HepG2 (cell line): ENCODE data around the gene DDO. TPM values are rescaled to one million over a fixed set of nuclear protein-coding genes. Genes with fewer than 3 reads are reported as not detected.

Experiments used
- ATF2 ChIP-seq: sonication (generic); formaldehyde crosslinking; IDR thresholded peaks from 2 replicates; pipeline ENCODE4 v1.4.0; 2020; ENCODE audit warnings: missing genetic modification reagents
- CAMTA2 ChIP-seq: sonication (generic); formaldehyde crosslinking; IDR thresholded peaks from 2 replicates; pipeline ENCODE4 v1.4.0; 2020; ENCODE audit warnings: mild to moderate bottlenecking, missing genetic modification reagents, borderline replicate concordance
- CBX2 ChIP-seq, 2 experiments: fragments of 200-600 bp in 1 of 2; sonication (generic); formaldehyde crosslinking in 1 of 2; IDR thresholded peaks; 2 replicates each; pipeline versions ENCODE4 v1.7.0 to v1.8.1; 2018 to 2022; ENCODE audit warnings: low read depth in 2 of 2, low read length in 1 of 2, mild to moderate bottlenecking in 1 of 2, missing genetic modification reagents in 1 of 2
- DNMT1 ChIP-seq: sonication (generic); formaldehyde crosslinking; IDR thresholded peaks from 2 replicates; pipeline ENCODE4 v1.5.1; 2020; ENCODE audit warnings: mild to moderate bottlenecking, missing genetic modification reagents
- FOXA3 ChIP-seq: IDR thresholded peaks from 2 replicates; pipeline ENCODE4 v1.6.1; 2016; ENCODE audit warnings: missing genetic modification reagents, missing compliant biosample characterization
- FOXC1 ChIP-seq: sonication (generic); formaldehyde crosslinking; IDR thresholded peaks from 2 replicates; pipeline ENCODE4 v1.8.0; 2022; ENCODE audit warnings: mild to moderate bottlenecking, missing genetic modification reagents, borderline replicate concordance
- FOXK2 ChIP-seq: fragments of 450-650 bp; IDR thresholded peaks from 2 replicates; pipeline ENCODE4 v1.6.1; 2016
- GMEB2 ChIP-seq: IDR thresholded peaks from 2 replicates; pipeline ENCODE4 v1.6.1; 2016; ENCODE audit warnings: missing biosample characterization, missing genetic modification reagents, low read depth
- MTF2 ChIP-seq: sonication (generic); formaldehyde crosslinking; IDR thresholded peaks from 2 replicates; pipeline ENCODE4 v1.5.0; 2020; ENCODE audit warnings: missing genetic modification reagents, borderline replicate concordance
- NCOA1 ChIP-seq: sonication (generic); formaldehyde crosslinking; IDR thresholded peaks from 2 replicates; pipeline ENCODE4 v1.9.0; 2021; ENCODE audit warnings: missing genetic modification reagents
- PPARG ChIP-seq: conservative IDR thresholded peaks from 2 replicates; pipeline ENCODE4 v1.6.1; 2016; ENCODE audit warnings: missing biosample characterization, missing genetic modification reagents
- SETDB1 ChIP-seq: sonication (generic); formaldehyde crosslinking; IDR thresholded peaks from 2 replicates; pipeline ENCODE4 v1.5.1; 2020; ENCODE audit warnings: missing genetic modification reagents, mild to moderate bottlenecking, borderline replicate concordance
- SRSF4 ChIP-seq: fragments of 200-400 bp; formaldehyde crosslinking; IDR thresholded peaks from one replicate; pipeline ENCODE4 v1.6.1; 2018; ENCODE audit warnings: mild to moderate bottlenecking, low read depth, low read length, moderate library complexity; ENCODE audit not compliant: poor library complexity, severe bottlenecking
- TAF1 ChIP-seq: sonication (generic); formaldehyde crosslinking; IDR thresholded peaks from 2 replicates; pipeline ENCODE4 v1.4.0; 2020; ENCODE audit warnings: missing genetic modification reagents
- TBX3 ChIP-seq: fragments of 450-650 bp; IDR thresholded peaks from 2 replicates; pipeline ENCODE4 v1.6.1; 2017; ENCODE audit warnings: antibody characterized with exemption, mild to moderate bottlenecking, inconsistent platforms, borderline replicate concordance
- TERF1 ChIP-seq: sonication (generic); formaldehyde crosslinking; IDR thresholded peaks from 2 replicates; pipeline ENCODE4 v1.8.0; 2022; ENCODE audit warnings: mild to moderate bottlenecking, missing genetic modification reagents, moderate library complexity
- ZFP36L2 ChIP-seq: sonication (generic); formaldehyde crosslinking; IDR thresholded peaks from 2 replicates; pipeline ENCODE4 v1.4.0; 2020; ENCODE audit warnings: missing genetic modification reagents
- ZFP41 ChIP-seq: sonication (generic); formaldehyde crosslinking; IDR thresholded peaks from 2 replicates; pipeline ENCODE4 v1.4.0; 2020; ENCODE audit warnings: mild to moderate bottlenecking, missing genetic modification reagents, borderline replicate concordance
- ZFP62 ChIP-seq: sonication (generic); formaldehyde crosslinking; IDR thresholded peaks from 2 replicates; pipeline ENCODE4 v1.4.0; 2020; ENCODE audit warnings: missing genetic modification reagents
- ZNF207 ChIP-seq: fragments of 450-650 bp; IDR thresholded peaks from 2 replicates; pipeline ENCODE4 v1.6.1; 2016; ENCODE audit warnings: antibody characterized with exemption, borderline replicate concordance
- ZNF251 ChIP-seq: sonication (generic); formaldehyde crosslinking; IDR thresholded peaks from 2 replicates; pipeline ENCODE4 v1.9.0; 2021; ENCODE audit warnings: mild to moderate bottlenecking, missing genetic modification reagents
- ZNF335 ChIP-seq: sonication (generic); formaldehyde crosslinking; IDR thresholded peaks from 2 replicates; pipeline ENCODE4 v1.4.0; 2020; ENCODE audit warnings: missing genetic modification reagents
- ZNF513 ChIP-seq: sonication (generic); formaldehyde crosslinking; conservative IDR thresholded peaks from 2 replicates; pipeline ENCODE4 v1.5.0; 2020; ENCODE audit warnings: missing genetic modification reagents
- ZNF652 ChIP-seq: IDR thresholded peaks from 2 replicates; pipeline ENCODE4 v1.6.1; 2016; ENCODE audit warnings: low read depth, borderline replicate concordance
- ZNF660 ChIP-seq: sonication (generic); formaldehyde crosslinking; IDR thresholded peaks from 2 replicates; pipeline ENCODE4 v1.5.1; 2020; ENCODE audit warnings: mild to moderate bottlenecking, low read depth, missing genetic modification reagents, borderline replicate concordance
- ZNF704 ChIP-seq: sonication (generic); formaldehyde crosslinking; IDR thresholded peaks from 2 replicates; pipeline ENCODE4 v1.8.1; 2023; ENCODE audit warnings: mild to moderate bottlenecking, inconsistent platforms, moderate library complexity, missing genetic modification reagents, borderline replicate concordance
- polyA plus RNA-seq, 8 experiments: library from polyadenylated mRNA; depleted of rRNA in 3 of 8; stranded (reverse) in 7 of 8; unstranded in 1 of 8; fragments of >200 nt; fragmentation: Illumina TruSeq in 4 of 8; extraction: Trizol in 4 of 8; gene quantifications; 2 replicates each; pipeline versions ENCODE4 v1.2.1 to v1.2.3, GENCODE V29; 2011 to 2016; ENCODE audit warnings: low read depth in 4 of 8, missing spikeins in 1 of 8, mixed read lengths in 1 of 8; ENCODE audit not compliant: insufficient read depth in 1 of 8
- total RNA-seq, 5 experiments: library from RNA; depleted of rRNA; stranded (reverse); fragments of >200 nt; fragmentation: Illumina TruSeq; extraction: Trizol; gene quantifications; 2 replicates each; pipeline ENCODE4 v1.2.3, GENCODE V29; 2016; ENCODE audit warnings: low read depth in 1 of 5

Gene DDO
- total and polyA plus RNA-seq, 2 of the 13 experiments (the other 11 are each of a cell fraction or from before 2014, with no cell fraction given): 6.1 to 10.3 TPM

GRCh38 chr6:110385458-110385863 lies 29.9 kb downstream of the DDO start (continued):
- TF ChIP-seq ZNF251: no peak
- no peak for TF ChIP-seq SETDB1 (CRISPR knock-in tag)
- no peak for TF ChIP-seq FOXC1 (CRISPR knock-in tag)
- TF ChIP-seq TBX3: no peak
- no peak for TF ChIP-seq ZFP36L2
- no peak for TF ChIP-seq ZNF704 (CRISPR knock-in tag)
- TF ChIP-seq ZNF652 (CRISPR knock-in tag): no peak
- peak; percentile 33; the same call in 1 of the 2 replicates for TF ChIP-seq ATF2
- TF ChIP-seq ZFP62: no peak
- TF ChIP-seq FOXA3: peak; percentile 79
- TF ChIP-seq PPARG (CRISPR knock-in tag): peak; percentile 95
- TF ChIP-seq CBX2 (IDR thresholded peaks at IDR 0.05; ENCODE audit: low read depth, low read length): no peak
- no peak for TF ChIP-seq CBX2 (CRISPR knock-in tag; IDR thresholded peaks at IDR 0.05; ENCODE audit: low read depth)
- TF ChIP-seq TERF1: no peak
- TF ChIP-seq NCOA1 (CRISPR knock-in tag): no peak
- TF ChIP-seq SRSF4: no peak
- TF ChIP-seq ZNF513 (CRISPR knock-in tag): no peak
- TF ChIP-seq GMEB2 (CRISPR knock-in tag): no peak
- TF ChIP-seq MTF2 (CRISPR knock-in tag): no peak
- no peak for TF ChIP-seq ZNF207
- TF ChIP-seq CAMTA2 (CRISPR knock-in tag): no peak
- no peak for TF ChIP-seq ZNF335 (CRISPR knock-in tag)
- TF ChIP-seq TAF1 (CRISPR knock-in tag): no peak
- no peak for TF ChIP-seq DNMT1 (CRISPR knock-in tag)
- no peak for TF ChIP-seq ZNF660 (CRISPR knock-in tag)
- TF ChIP-seq ZFP41 (CRISPR knock-in tag): no peak
- no peak for TF ChIP-seq FOXK2
